COLO668 (cell line): ENCODE data around the gene NBEAL2.
"Not testable (repeated sequence)": the region's sequence is repeated elsewhere in the genome, so short reads cannot be mapped to it uniquely, and the experiment has no call there.

Source experiments
- DNase-seq: peaks from one replicate; lab custom pipeline; 2025; ENCODE audit not compliant: unreplicated experiment; lab: John Stamatoyannopoulos, UW

NBEAL2 gene

DNA sequence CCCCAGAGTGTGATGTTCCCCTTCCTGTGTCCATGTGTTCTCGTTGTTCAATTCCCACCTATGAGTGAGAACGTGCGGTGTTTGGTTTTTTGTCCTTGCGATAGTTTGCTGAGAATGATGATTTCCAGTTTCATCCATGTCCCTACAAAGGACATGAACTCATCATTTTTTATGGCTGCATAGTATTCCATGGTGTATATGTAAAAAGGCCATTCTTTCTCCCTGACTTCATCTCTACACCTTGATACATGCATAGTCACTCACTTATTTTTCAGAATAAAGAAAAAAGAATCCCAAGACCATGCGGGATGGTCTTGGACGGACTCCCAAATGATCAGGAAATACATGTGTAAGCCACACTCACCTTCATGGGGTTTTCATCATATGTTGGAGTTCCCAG is 57.8 kb downstream of the NBEAL2 start:
- not testable (repeated sequence) for DNase-seq

DNA sequence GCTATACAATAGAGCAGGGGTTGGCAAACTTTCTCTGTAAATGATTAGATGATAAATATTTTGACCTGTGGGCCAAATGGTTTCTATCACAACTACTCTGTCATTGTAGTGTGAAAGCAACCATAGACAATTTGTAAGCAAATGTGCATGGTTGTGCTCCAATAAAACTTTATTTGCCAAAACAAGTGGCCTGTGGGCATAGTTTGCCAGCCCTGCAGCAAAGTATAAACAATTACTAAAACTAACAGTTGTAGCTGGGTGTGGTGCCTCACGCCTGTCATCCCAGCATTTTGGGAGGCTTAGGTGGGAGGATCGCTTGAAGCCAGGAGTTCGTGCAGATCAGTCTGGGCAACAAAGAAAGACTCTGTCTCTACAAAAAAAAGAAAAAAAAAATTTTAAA is 61.6 kb downstream of the NBEAL2 start:
- DNase-seq, result no peak

DNA sequence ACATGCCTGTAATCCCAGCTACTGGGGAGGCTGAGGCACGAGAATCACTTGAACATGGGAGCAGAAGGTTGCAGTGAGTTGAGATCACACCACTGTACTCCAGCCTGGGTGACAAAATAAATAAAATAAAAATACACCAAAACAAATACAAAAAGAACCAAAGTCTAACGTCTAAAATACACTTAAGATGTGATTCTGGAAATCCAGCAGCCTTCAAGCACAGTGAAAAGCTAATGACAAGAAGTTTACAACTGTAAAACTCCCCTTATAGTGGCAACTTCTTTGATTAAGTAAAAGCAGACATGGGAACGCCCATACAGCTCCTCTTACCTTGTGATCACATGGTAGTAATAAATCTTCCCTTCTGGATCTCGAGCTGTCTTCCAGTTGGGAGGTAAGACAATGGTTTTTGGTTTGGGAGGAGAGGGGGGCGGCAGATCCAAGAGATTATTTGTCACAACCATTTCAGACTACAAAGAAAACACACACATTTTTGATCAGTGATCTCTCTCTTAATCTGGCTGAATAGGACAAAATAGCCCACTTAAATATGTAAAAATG is 62.8 kb downstream of the NBEAL2 start:
- DNase-seq, result no peak

DNA sequence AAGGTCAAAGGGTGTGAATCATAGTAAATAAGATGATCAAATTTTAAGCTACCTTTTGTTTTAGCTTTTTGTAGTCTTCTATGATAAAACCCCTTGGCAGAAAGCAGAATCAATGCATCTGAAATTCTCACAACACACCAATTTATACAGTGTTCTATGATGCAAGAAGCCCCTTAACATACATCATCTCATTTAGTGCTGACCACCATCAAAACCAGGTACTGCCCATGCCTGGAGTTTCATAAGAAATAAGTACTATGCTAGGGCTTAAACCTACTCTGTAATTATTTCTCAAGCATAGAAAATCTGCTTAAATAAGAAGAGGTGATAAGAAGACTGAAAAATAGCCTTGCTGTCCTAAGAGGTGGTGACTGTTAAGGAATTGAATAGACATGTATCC is 67.6 kb downstream of the NBEAL2 start:
- DNase-seq, result no peak

DNA sequence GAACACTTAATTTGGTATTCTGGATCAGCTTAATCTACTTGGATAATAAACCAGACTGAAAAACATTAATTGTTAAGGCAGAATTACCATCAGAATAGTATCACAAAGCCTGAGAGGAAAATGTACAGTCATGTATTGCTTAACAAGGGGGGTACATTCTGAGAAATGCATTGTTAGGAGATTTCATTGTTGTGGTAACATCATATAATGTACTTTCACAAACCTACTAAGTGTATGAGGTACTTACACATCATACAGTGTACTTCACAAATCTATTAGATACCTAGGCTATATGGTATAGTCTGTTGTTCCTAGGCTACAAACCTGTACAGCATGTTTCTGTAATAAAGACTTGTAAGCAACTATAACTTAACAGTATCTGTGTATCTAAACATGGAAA is 68.2 kb downstream of the NBEAL2 start:
- DNase-seq, result no peak

DNA sequence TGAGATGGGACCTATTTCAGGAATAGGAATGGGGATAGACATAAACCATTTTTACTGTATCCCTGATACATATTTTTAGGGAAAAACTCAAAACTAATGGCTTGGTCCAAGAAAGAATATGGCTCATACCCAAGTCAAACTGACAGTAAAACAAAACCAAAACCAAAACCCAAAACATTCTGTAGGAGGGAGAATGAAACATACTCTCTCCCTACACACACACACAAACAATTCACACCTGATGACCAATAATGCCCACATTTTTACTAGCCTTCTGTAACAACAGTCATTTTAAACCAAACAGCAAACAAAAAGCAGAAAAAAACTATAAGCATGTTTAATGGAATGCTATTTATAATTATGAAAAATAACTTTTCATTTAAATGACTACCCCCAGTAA is 74.9 kb downstream of the NBEAL2 start:
- DNase-seq, result no peak

DNA sequence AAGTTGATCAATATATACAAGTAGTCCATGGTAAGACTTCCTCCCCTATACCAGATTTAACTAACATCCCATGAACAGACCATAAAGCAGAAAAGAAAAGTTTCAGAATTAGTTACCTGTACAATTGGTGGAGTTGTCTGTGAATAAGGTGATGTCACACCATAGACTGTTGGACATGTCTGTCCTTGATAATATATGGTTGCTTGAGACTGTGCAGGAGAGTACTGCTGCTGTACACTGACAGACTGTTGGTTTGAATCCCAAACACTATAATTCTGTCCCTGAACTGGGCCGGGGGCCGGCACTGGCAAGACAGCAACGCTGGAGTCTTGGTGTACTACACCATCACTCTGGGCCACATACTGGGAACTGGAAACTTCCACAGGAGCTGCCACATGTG is 77.2 kb downstream of the NBEAL2 start:
- no peak for DNase-seq

DNA sequence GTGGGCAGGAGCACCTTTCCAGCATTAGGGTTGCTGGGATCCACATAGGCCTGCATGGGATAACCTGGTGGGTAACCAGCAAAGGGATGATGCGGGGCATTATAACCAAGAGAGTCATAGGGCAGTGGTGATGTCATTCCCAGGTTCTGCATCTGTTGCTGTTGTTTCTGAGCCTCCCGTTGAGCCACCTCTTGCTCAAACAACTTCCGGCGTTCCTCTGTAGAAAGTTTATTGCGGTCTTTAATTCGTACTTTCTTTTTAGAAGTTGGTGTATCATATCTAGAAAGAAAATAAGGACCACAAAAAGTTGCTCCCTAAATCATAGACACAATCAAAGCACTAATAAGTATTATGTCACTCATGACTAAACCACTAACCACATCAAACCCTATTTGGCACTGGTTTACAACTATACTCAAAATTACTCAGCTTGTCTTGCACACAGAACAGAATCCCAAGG is 77.8 kb downstream of the NBEAL2 start:
- no peak for DNase-seq
